HepG2 (cell line): ENCODE measurements around the gene RAC3. TPM values are rescaled to one million over a fixed set of nuclear protein-coding genes. Genes with fewer than 3 reads are reported as not detected.
A peak's percentile ranks its signal among the peaks of the same experiment; 100 is the strongest.

Source experiments
- ATAC-seq: fragments of 200-7000 bp; cut with Tn5 transposase; 3 replicates; pipeline ENCODE4 v1.9.1; 2020; ENCODE audit warnings: mild to moderate bottlenecking, moderate library complexity
- BruUV-seq: library from RNA; stranded (reverse); fragments of 400-500 nt; replicated peaks from 2 replicates; lab custom pipeline; 2021; lab: Mats Ljungman, UMichigan
- CTCF ChIA-PET: fragments of 300-600 bp; formaldehyde crosslinking; extraction: SDS; loops from one replicate; lab custom pipeline; 2021; ENCODE audit warnings: low total read pairs, inconsistent platforms, low intra/inter-chr PET ratio; lab: Yijun Ruan, JAX
- POLR2A ChIA-PET: fragments of 350-600 bp; sonication (Branson Sonifier 250); formaldehyde crosslinking; loops from one replicate; lab custom pipeline; 2020; ENCODE audit warnings: antibody characterized with exemption, inconsistent platforms; lab: Yijun Ruan, JAX
- DNase-seq: peaks from one replicate; pipeline ENCODE4 v3.0.0-alpha.2; 2015; ENCODE audit warnings: low spot score
- FAIRE-seq: peaks from 3 replicates; lab custom pipeline; 2011; peaks lifted over from hg19 to GRCh38; lab: Jason Lieb, UNC
- H2AFZ ChIP-seq: one replicate; pipeline ENCODE4 v1.6.1; 2011; ENCODE audit warnings: low read length, inconsistent platforms
- H3K27ac ChIP-seq: fragments of 300-600 bp; 3 replicates; pipeline ENCODE4 v1.8.0; 2011; ENCODE audit warnings: mixed run types, mild to moderate bottlenecking, mixed read lengths, low read length, inconsistent platforms; ENCODE audit not compliant: insufficient read depth; ENCODE audit errors: extremely low read length
- H3K27me3 ChIP-seq, 2 experiments: fragments of 200-600 bp in 1 of 2; 2 replicates in 1 of 2; 3 replicates in 1 of 2; pipeline versions ENCODE4 v1.6.0 to v1.8.0; 2011; ENCODE audit warnings: low read length in 2 of 2, mild to moderate bottlenecking in 2 of 2, moderate library complexity in 2 of 2, inconsistent platforms in 1 of 2; ENCODE audit not compliant: insufficient read depth in 2 of 2, control insufficient read depth in 1 of 2
- H3K36me3 ChIP-seq, 2 experiments: fragments of 200-600 bp in 1 of 2; replicated peaks in 1 of 2; 2 replicates in 1 of 2; 3 replicates in 1 of 2; pipeline versions ENCODE4 v1.5.1 to v1.8.0; 2011; ENCODE audit warnings: low read length in 2 of 2, inconsistent platforms in 1 of 2; ENCODE audit not compliant: insufficient read depth in 2 of 2, control insufficient read depth in 1 of 2
- H3K4me1 ChIP-seq: 2 replicates; pipeline ENCODE4 v1.5.1; 2012; ENCODE audit warnings: low read length, inconsistent platforms; ENCODE audit not compliant: insufficient read depth
- H3K4me2 ChIP-seq: 2 replicates; pipeline ENCODE4 v1.6.0; 2011; ENCODE audit warnings: low read depth, low read length, inconsistent platforms
- H3K4me3 ChIP-seq, 3 experiments: fragments of 200-600 bp in 1 of 3; sonication (generic), shearing (Covaris generic) in 1 of 3; replicated peaks in 1 of 3; 2 replicates each; pipeline ENCODE4 v1.5.1; 2011 to 2016; ENCODE audit warnings: low read length in 3 of 3, inconsistent platforms in 2 of 3, low read depth in 2 of 3, mild to moderate bottlenecking in 2 of 3, control low read depth in 1 of 3, mixed read lengths in 1 of 3; ENCODE audit not compliant: insufficient read depth in 1 of 3
- H3K79me2 ChIP-seq: one replicate; pipeline ENCODE4 v1.6.1; 2011; ENCODE audit warnings: low read length, inconsistent platforms; ENCODE audit not compliant: insufficient read depth
- H3K9ac ChIP-seq: 2 replicates; pipeline ENCODE4 v1.6.0; 2011; ENCODE audit warnings: mild to moderate bottlenecking, low read depth, low read length, inconsistent platforms; ENCODE audit not compliant: insufficient read depth
- H3K9me3 ChIP-seq: 2 replicates; pipeline ENCODE4 v1.5.1; 2012; ENCODE audit warnings: mild to moderate bottlenecking, low read length
- H4K20me1 ChIP-seq: 2 replicates; pipeline ENCODE4 v1.6.0; 2011; ENCODE audit warnings: inconsistent platforms, mild to moderate bottlenecking, low read length, moderate library complexity; ENCODE audit not compliant: insufficient read depth
- AGO2 ChIP-seq: fragments of 200-400 bp; formaldehyde crosslinking; optimal IDR thresholded peaks from 2 replicates; pipeline ENCODE3; 2017; ENCODE audit warnings: mild to moderate bottlenecking, low read depth, low read length, moderate library complexity
- ASH2L ChIP-seq: fragments of 300-600, 200-600 bp; sonication (generic); IDR thresholded peaks from 2 replicates; pipeline ENCODE4 v1.7.0; 2017; ENCODE audit warnings: low read depth, mild to moderate bottlenecking, moderate library complexity, mixed read lengths, low read length; ENCODE audit not compliant: insufficient read length
- ISX ChIP-seq: sonication (generic); formaldehyde crosslinking; conservative IDR thresholded peaks from 2 replicates; pipeline ENCODE4 v1.5.0; 2020; ENCODE audit warnings: missing genetic modification reagents
- PAF1 ChIP-seq: IDR thresholded peaks from 2 replicates; pipeline ENCODE4 v1.6.1; 2016; ENCODE audit warnings: missing genetic modification reagents, missing compliant biosample characterization
- RBFOX2 ChIP-seq: fragments of 200-400 bp; formaldehyde crosslinking; IDR thresholded peaks from 2 replicates; pipeline ENCODE4 v1.6.1; 2017; ENCODE audit warnings: low read depth, mild to moderate bottlenecking, low read length
- SNAI1 ChIP-seq: sonication (generic); formaldehyde crosslinking; IDR thresholded peaks from 2 replicates; pipeline ENCODE4 v1.5.0; 2020; ENCODE audit warnings: mild to moderate bottlenecking, missing genetic modification reagents, borderline replicate concordance
- SP4 ChIP-seq: sonication (generic); formaldehyde crosslinking; IDR thresholded peaks from 2 replicates; pipeline ENCODE4 v1.8.1; 2023; ENCODE audit warnings: mild to moderate bottlenecking, missing genetic modification reagents
- TOE1 ChIP-seq: sonication (generic); formaldehyde crosslinking; IDR thresholded peaks from 2 replicates; pipeline ENCODE4 v1.4.0; 2020; ENCODE audit warnings: mild to moderate bottlenecking, missing genetic modification reagents
- ZBTB38 ChIP-seq: sonication (generic); formaldehyde crosslinking; IDR thresholded peaks from 2 replicates; pipeline ENCODE4 v1.5.1; 2020; ENCODE audit warnings: mild to moderate bottlenecking, missing genetic modification reagents
- ZNF772 ChIP-seq: sonication (generic); formaldehyde crosslinking; IDR thresholded peaks from 2 replicates; pipeline ENCODE4 v1.5.0; 2020; ENCODE audit warnings: mild to moderate bottlenecking, missing genetic modification reagents
- ZSCAN22 ChIP-seq: sonication (generic); formaldehyde crosslinking; IDR thresholded peaks from 2 replicates; pipeline ENCODE4 v1.4.0; 2020; ENCODE audit warnings: mild to moderate bottlenecking, missing genetic modification reagents
- WGBS: methylation state at CpG from one replicate; pipeline ENCODE4 v1.1.6; 2017; ENCODE audit warnings: low lambda C conversion rate; 5-methylcytosine and 5-hydroxymethylcytosine counted together
- in situ Hi-C: cut with HindIII; loops from 2 replicates; pipeline ENCODE4 v1.10.0; 2017; ENCODE audit warnings: low pct_unique_long_range_greater_than_20kb; ENCODE audit not compliant: extremely low pct_ligation_motif_present
- intact Hi-C: fragments of 100-400 bp; cut with micrococcal nuclease; formaldehyde crosslinking; loops from one replicate; pipeline ENCODE4 v1.10.0; 2022; ENCODE audit not compliant: unreplicated experiment
- polyA plus RNA-seq, 8 experiments: library from polyadenylated mRNA; depleted of rRNA in 3 of 8; stranded (reverse) in 7 of 8; unstranded in 1 of 8; fragments of >200 nt; fragmentation: Illumina TruSeq in 4 of 8; extraction: Trizol in 4 of 8; gene quantifications; 2 replicates each; pipeline versions ENCODE4 v1.2.1 to v1.2.3, GENCODE V29; 2011 to 2016; ENCODE audit warnings: low read depth in 4 of 8, missing spikeins in 1 of 8, mixed read lengths in 1 of 8; ENCODE audit not compliant: insufficient read depth in 1 of 8
- total RNA-seq, 5 experiments: library from RNA; depleted of rRNA; stranded (reverse); fragments of >200 nt; fragmentation: Illumina TruSeq; extraction: Trizol; gene quantifications; 2 replicates each; pipeline ENCODE4 v1.2.3, GENCODE V29; 2016; ENCODE audit warnings: low read depth in 1 of 5
- TF ChIP-seq, protein P1 (sequence below): sonication (generic); formaldehyde crosslinking; IDR thresholded peaks from 2 replicates; pipeline ENCODE4 v1.4.0; 2020; ENCODE audit warnings: mild to moderate bottlenecking, low read depth, missing genetic modification reagents
- TF ChIP-seq, protein P2 (sequence below): sonication (generic); formaldehyde crosslinking; IDR thresholded peaks from 2 replicates; pipeline ENCODE4 v1.4.0; 2020; ENCODE audit warnings: missing genetic modification reagents

Gene RAC3
- total and polyA plus RNA-seq, 2 of the 13 experiments (the other 11 are each of a cell fraction or from before 2014, with no cell fraction given), result 10.5 to 21.3 TPM

DNA sequence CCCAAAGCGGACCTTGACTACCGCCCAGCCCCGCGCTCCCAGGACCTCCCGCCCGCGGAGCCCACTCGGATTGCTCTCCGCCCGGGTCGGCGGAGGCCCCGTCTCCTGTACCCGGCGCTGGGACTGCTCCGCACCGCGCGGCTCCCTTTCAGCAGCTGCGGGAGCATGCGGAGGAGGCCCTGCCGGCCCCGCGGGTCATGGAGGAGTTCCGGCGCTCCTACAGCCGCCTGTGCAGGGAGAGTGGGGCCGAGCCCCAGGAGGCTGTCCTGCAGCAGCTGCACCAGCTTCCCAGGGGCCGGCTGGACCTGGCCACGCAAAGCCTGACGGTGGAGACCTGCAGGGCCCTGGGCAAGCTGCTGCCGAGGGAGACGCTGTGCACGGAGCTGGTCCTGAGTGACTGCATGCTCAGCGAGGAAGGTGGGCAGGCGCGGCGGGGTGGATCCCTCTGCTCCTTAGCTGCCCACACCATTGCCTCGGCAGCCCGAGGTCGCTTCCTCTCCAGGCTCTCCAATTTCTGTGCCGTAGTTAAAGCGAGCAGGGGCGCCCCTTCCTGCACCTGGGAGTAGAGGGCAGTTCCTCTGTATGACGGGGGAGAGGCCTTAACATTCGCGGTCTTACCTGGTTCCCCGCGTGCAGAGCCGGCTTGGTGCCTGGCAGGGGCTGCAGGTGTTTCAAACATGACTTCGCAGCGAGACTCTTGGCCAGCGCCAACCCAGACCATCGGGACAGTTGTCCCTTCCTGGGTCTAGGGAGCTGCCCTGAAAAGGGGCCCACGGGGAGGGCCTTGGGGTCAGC is 7.8 kb upstream of the RAC3 start (continued):
- TF ChIP-seq, protein P1, sequence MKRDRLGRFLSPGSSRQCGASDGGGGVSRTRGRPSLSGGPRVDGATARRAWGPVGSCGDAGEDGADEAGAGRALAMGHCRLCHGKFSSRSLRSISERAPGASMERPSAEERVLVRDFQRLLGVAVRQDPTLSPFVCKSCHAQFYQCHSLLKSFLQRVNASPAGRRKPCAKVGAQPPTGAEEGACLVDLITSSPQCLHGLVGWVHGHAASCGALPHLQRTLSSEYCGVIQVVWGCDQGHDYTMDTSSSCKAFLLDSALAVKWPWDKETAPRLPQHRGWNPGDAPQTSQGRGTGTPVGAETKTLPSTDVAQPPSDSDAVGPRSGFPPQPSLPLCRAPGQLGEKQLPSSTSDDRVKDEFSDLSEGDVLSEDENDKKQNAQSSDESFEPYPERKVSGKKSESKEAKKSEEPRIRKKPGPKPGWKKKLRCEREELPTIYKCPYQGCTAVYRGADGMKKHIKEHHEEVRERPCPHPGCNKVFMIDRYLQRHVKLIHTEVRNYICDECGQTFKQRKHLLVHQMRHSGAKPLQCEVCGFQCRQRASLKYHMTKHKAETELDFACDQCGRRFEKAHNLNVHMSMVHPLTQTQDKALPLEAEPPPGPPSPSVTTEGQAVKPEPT (CRISPR knock-in tag), result peak; percentile 67; the same call in 1 of the 2 replicates
- no peak for TF ChIP-seq SNAI1 (CRISPR knock-in tag)
- TF ChIP-seq ZNF772 (CRISPR knock-in tag), result peak; percentile 62; the same call in 1 of the 2 replicates
- no peak for TF ChIP-seq TOE1 (CRISPR knock-in tag)
- TF ChIP-seq ISX, result 0 out of 2 replicates have a peak, but pooled peaks have one; percentile 49
- TF ChIP-seq, all 625 proteins: peak for 164

DNA sequence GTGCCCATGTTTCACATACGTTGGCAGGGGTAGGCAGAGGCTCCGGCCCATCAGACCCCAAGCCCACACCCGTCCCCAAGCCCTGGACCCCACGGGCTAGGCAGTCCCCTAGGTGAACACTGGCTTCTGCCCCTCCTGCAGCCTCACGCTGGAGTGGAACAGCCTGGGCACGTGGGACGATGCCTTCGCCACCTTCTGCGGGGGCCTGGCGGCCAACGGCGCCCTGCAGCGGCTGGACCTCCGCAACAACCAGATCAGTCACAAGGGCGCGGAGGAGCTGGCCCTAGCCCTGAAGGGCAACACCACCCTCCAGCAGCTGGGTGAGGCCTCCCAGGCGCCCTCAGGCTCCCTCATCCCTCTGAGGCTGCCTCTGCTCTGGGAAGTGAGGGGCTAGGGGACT is 6.6 kb upstream of the RAC3 start:
- ATAC-seq (no peak), FAIRE-seq (no peak), DNase-seq (no peak)
- Histone ChIP-seq H3K4me1 (peaks cover 50% of the 10 kb centered on the region), H3K79me2 (peaks cover 40% of the 10 kb centered on the region), H3K27ac (no peak overlapping the region), H3K9ac (peak overlapping the region; percentile 79; the same call in 1 of the 2 replicates), H3K36me3 (peaks cover 9% of the 10 kb centered on the region in 2 experiments), H4K20me1 (no peaks in the 10 kb centered on the region; the same call in 1 of the 2 replicates), H3K9me3 (no peaks in the 10 kb centered on the region), H3K4me2 (peak overlapping the region; percentile 93), H2AFZ (no peak overlapping the region), H3K4me3 (peak overlapping the region in 1 of 3 experiments; percentile 86; a peak in 1 of 6 replicates), H3K27me3 (no peaks in the 10 kb centered on the region; a peak in 1 of 5 replicates)
- no TSS peak for BruUV-seq
- intact Hi-C loops, result loop anchor here (5.0 kb wide), 2 partner anchors 127 to 158 kb away; no protein-coding TSS in a partner anchor
- ChIA-PET CTCF (no interaction called here), POLR2A (interaction anchor here (4.5 to 14.1 kb wide), 2 partner anchors 10 to 27 kb away, joined by 112 to 470 read pairs; partner anchors contain the start of gene DCXR)
- TF ChIP-seq, protein P2, sequence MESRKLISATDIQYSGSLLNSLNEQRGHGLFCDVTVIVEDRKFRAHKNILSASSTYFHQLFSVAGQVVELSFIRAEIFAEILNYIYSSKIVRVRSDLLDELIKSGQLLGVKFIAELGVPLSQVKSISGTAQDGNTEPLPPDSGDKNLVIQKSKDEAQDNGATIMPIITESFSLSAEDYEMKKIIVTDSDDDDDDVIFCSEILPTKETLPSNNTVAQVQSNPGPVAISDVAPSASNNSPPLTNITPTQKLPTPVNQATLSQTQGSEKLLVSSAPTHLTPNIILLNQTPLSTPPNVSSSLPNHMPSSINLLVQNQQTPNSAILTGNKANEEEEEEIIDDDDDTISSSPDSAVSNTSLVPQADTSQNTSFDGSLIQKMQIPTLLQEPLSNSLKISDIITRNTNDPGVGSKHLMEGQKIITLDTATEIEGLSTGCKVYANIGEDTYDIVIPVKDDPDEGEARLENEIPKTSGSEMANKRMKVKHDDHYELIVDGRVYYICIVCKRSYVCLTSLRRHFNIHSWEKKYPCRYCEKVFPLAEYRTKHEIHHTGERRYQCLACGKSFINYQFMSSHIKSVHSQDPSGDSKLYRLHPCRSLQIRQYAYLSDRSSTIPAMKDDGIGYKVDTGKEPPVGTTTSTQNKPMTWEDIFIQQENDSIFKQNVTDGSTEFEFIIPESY (CRISPR knock-in tag), result peak; percentile 79
- TF ChIP-seq ZBTB38 (CRISPR knock-in tag) (0 out of 2 replicates have a peak, but pooled peaks have one; percentile 31), AGO2 (peak; percentile 72), ZSCAN22 (0 out of 2 replicates have a peak, but pooled peaks have one; percentile 34), SP4 (CRISPR knock-in tag) (0 out of 2 replicates have a peak, but pooled peaks have one; percentile 29), RBFOX2 (peak; percentile 24; the same call in 1 of the 2 replicates), PAF1 (CRISPR knock-in tag) (no peak), ASH2L (no peak)
- in situ Hi-C loops, result loop anchor here (5.0 kb wide), 1 partner anchor 68 kb away; no protein-coding TSS in a partner anchor
- 100% methylated on average over 11 of the region's 17 CpGs for WGBS
